KMS-11 (cell line): ENCODE data around the gene UBP1.

ENCODE experiments used
- H2AFZ ChIP-seq: fragments of 200-600 bp; sonication (generic); 2 replicates; pipeline ENCODE4 v1.6.1; 2016; ENCODE audit warnings: antibody characterized with exemption, mixed run types, low read depth
- H3K27ac ChIP-seq: fragments of 200-600 bp; sonication (generic); 2 replicates; pipeline ENCODE4 v1.6.1; 2016; ENCODE audit warnings: mild to moderate bottlenecking, mixed run types
- H3K27me3 ChIP-seq: fragments of 200-600 bp; sonication (generic); 2 replicates; pipeline ENCODE4 v1.6.1; 2017; ENCODE audit warnings: mild to moderate bottlenecking, low read depth, mixed run types, moderate library complexity; ENCODE audit not compliant: insufficient read depth
- H3K36me3 ChIP-seq: fragments of 200-600 bp; sonication (generic); 2 replicates; pipeline ENCODE4 v1.6.1; 2017; ENCODE audit warnings: mild to moderate bottlenecking, mixed run types; ENCODE audit not compliant: insufficient read depth
- H3K4me1 ChIP-seq: fragments of 200-600 bp; sonication (generic); 2 replicates; pipeline ENCODE4 v1.6.1; 2016; ENCODE audit warnings: mild to moderate bottlenecking, low read depth, mixed run types; ENCODE audit not compliant: poor library complexity, severe bottlenecking
- H3K4me2 ChIP-seq: fragments of 200-600 bp; sonication (generic); 2 replicates; pipeline ENCODE4 v1.7.0; 2016; ENCODE audit warnings: mild to moderate bottlenecking, mixed run types
- H3K4me3 ChIP-seq: fragments of 200-600 bp; sonication (generic); IDR thresholded peaks from 2 replicates; pipeline ENCODE4 v1.6.1; 2017; ENCODE audit warnings: low read depth, low read length, mixed read lengths; ENCODE audit not compliant: insufficient read depth
- H3K79me2 ChIP-seq: fragments of 200-600 bp; sonication (generic); 2 replicates; pipeline ENCODE4 v1.6.1; 2016; ENCODE audit warnings: low read depth, mixed run types; ENCODE audit not compliant: insufficient read depth
- H3K9ac ChIP-seq: fragments of 200-600 bp; sonication (generic); 2 replicates; pipeline ENCODE4 v1.6.1; 2016; ENCODE audit warnings: mild to moderate bottlenecking, mixed run types
- H4K20me1 ChIP-seq: fragments of 200-600 bp; sonication (generic); 2 replicates; pipeline ENCODE4 v1.6.1; 2016; ENCODE audit warnings: mild to moderate bottlenecking, mixed run types; ENCODE audit not compliant: insufficient read depth
- TF ChIP-seq, protein P1 (sequence below): fragments of 200-600 bp; sonication (generic); conservative IDR thresholded peaks from 2 replicates; pipeline ENCODE4 v1.6.1; 2017; ENCODE audit warnings: low read depth, mild to moderate bottlenecking, antibody characterized with exemption, low read length, moderate library complexity, mixed read lengths

The UBP1 gene

DNA sequence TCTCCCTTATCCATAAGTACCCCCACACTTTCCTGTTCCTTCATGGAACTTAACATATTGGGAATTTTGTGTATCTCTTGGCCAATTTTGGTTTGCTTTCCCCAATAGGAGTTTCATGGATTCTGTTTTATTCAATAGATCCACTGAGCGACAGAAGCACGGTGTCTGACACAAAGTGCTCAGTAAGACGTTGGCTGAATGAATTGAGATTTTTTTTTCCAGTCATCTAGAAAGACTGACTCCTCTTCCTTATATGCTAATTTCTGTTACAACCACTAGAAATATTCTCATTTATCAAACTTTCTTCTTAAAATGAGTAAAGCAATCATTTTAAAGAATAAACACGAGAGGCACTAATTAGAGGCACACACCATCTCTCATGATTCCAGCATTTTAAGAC, 48.1 kb downstream of the UBP1 start:
- Histone ChIP-seq H3K4me2 (no peak overlapping the region), H3K36me3 (0 out of 2 replicates have a peak, but pooled peaks cover 3% of the 10 kb centered on the region)

DNA sequence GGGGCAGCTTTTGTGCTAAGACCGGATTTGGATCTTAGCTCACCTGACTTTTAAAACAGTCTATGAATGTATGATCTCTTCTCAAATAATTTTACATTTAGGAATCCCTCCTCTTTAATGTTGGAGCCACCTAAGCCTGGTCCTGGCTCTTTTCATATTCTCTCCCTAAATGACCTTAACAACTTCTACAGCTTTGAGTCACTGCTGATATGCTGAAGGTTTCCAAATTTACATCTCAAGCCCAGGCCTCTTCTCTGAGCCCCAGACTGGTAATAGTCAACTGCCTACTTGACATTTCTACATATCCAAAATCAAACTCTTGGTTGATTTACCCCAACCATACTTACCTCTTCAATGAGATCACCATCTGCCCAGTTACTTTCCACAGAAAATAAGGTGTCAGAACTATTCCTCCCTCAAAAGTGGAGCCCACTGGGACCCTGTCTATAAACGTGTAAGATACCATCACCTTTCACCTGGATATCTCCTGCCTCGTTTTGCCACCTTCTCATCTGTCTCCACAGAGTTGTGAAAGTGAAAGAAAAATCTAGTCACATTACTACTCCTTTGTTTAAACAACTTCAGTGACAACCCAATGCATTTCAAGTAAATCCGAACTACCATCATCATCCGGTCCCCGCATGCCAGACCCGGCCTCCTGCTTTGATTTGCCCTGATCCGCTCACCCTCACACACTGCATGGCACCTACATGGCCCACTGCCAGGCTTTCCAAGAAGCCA, 48.8 kb downstream of the UBP1 start:
- TF ChIP-seq, protein P1, sequence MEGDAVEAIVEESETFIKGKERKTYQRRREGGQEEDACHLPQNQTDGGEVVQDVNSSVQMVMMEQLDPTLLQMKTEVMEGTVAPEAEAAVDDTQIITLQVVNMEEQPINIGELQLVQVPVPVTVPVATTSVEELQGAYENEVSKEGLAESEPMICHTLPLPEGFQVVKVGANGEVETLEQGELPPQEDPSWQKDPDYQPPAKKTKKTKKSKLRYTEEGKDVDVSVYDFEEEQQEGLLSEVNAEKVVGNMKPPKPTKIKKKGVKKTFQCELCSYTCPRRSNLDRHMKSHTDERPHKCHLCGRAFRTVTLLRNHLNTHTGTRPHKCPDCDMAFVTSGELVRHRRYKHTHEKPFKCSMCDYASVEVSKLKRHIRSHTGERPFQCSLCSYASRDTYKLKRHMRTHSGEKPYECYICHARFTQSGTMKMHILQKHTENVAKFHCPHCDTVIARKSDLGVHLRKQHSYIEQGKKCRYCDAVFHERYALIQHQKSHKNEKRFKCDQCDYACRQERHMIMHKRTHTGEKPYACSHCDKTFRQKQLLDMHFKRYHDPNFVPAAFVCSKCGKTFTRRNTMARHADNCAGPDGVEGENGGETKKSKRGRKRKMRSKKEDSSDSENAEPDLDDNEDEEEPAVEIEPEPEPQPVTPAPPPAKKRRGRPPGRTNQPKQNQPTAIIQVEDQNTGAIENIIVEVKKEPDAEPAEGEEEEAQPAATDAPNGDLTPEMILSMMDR: no peak
- H3K4me3 ChIP-seq: no peak overlapping the region
- no peak overlapping the region for H2AFZ ChIP-seq
- H3K27ac ChIP-seq: no peak overlapping the region
- H3K4me2 ChIP-seq: no peak overlapping the region
- H3K9ac ChIP-seq: no peak overlapping the region
- H4K20me1 ChIP-seq: no peaks in the 10 kb centered on the region
- H3K27me3 ChIP-seq: no peaks in the 10 kb centered on the region
- no peaks in the 10 kb centered on the region for H3K79me2 ChIP-seq
- no peaks in the 10 kb centered on the region for H3K4me1 ChIP-seq
- H3K36me3 ChIP-seq: 0 out of 2 replicates have a peak, but pooled peaks cover 3% of the 10 kb centered on the region

More for the DNA sequence above, 48.1 kb downstream of the UBP1 start:
- TF ChIP-seq, protein P1: no peak
- Histone ChIP-seq H3K4me1 (no peaks in the 10 kb centered on the region), H3K27me3 (no peaks in the 10 kb centered on the region), H3K4me3 (no peak overlapping the region), H4K20me1 (no peaks in the 10 kb centered on the region), H2AFZ (no peak overlapping the region), H3K79me2 (no peaks in the 10 kb centered on the region), H3K27ac (no peak overlapping the region), H3K9ac (no peak overlapping the region)

DNA sequence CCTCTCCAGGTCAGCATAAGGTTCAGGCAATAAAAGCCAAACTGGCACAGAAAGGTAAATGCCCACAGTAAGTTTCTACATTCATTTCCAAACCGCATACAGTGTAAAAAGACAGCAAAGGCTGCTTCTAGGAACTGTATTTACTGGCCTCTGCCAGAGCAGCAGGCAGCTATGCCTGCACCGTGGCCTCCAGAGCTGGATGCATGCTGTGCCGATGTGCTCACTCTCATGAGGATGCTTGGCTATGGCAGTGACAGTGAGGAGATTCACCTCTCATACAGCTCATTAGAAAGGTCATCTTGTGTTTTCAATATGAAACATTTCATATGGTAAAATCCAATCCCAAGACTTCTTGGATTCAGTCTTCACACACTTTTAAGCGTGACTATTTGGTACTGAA, 50.3 kb downstream of the UBP1 start:
- 0 out of 2 replicates have a peak, but pooled peaks cover 3% of the 10 kb centered on the region for H3K36me3 ChIP-seq

DNA sequence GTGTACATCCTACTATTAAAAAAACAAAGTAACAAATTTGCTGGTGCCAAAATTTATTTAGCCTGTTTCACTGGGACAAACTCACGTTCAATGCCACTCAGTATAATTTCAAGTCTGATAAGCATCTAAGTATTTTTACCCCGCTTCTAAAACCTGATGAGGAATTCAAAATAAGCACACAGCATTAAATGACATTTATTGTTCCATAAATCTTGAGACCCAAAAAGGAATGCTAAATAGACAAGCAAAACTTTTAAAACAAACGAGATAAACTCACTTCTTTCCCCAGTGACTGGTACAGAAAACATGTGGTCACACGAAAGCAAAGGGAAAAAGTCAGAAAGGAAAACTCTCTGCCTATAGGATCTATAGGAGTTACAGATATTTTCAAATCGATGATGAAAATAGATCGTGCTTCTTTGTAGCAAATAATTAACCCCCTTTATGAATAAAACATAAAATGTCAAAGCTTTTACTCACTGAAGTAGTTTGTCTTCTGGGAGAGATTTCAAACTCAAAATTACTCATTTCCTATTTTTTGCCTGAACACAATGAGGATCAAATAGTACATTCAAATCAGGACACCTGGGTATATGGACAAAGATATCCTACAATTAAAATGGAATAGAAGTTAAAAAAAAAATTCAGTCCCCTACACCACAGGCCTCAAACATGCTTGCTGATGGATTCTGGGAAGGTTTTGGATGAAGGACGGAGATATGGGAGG, 51.7 kb downstream of the UBP1 start:
- no peak overlapping the region for H3K4me3 ChIP-seq
- H2AFZ ChIP-seq: no peak overlapping the region
- H3K4me1 ChIP-seq: no peaks in the 10 kb centered on the region
- H3K9ac ChIP-seq: no peak overlapping the region
- 0 out of 2 replicates have a peak, but pooled peaks cover 3% of the 10 kb centered on the region for H3K36me3 ChIP-seq
- no peaks in the 10 kb centered on the region for H4K20me1 ChIP-seq
- no peaks in the 10 kb centered on the region for H3K79me2 ChIP-seq
- TF ChIP-seq, protein P1: no peak
- no peak overlapping the region for H3K4me2 ChIP-seq
- no peaks in the 10 kb centered on the region for H3K27me3 ChIP-seq
- H3K27ac ChIP-seq: no peak overlapping the region

More for the DNA sequence above, 50.3 kb downstream of the UBP1 start:
- Histone ChIP-seq H2AFZ (no peak overlapping the region), H3K79me2 (no peaks in the 10 kb centered on the region), H3K4me3 (no peak overlapping the region), H3K9ac (no peak overlapping the region), H4K20me1 (no peaks in the 10 kb centered on the region), H3K27ac (no peak overlapping the region), H3K4me2 (no peak overlapping the region), H3K27me3 (no peaks in the 10 kb centered on the region), H3K4me1 (no peaks in the 10 kb centered on the region)
- TF ChIP-seq, protein P1: no peak
